Measurements from ENCODE around the gene SORBS1. TPM values are rescaled to one million over a fixed set of nuclear protein-coding genes. Genes with fewer than 3 reads are reported as not detected.

SORBS1 gene
- total and polyA plus RNA-seq, 2 donors (not counting 1 experiment from before 2014, with no cell fraction given): 0.21 to 1.5 TPM

DNA sequence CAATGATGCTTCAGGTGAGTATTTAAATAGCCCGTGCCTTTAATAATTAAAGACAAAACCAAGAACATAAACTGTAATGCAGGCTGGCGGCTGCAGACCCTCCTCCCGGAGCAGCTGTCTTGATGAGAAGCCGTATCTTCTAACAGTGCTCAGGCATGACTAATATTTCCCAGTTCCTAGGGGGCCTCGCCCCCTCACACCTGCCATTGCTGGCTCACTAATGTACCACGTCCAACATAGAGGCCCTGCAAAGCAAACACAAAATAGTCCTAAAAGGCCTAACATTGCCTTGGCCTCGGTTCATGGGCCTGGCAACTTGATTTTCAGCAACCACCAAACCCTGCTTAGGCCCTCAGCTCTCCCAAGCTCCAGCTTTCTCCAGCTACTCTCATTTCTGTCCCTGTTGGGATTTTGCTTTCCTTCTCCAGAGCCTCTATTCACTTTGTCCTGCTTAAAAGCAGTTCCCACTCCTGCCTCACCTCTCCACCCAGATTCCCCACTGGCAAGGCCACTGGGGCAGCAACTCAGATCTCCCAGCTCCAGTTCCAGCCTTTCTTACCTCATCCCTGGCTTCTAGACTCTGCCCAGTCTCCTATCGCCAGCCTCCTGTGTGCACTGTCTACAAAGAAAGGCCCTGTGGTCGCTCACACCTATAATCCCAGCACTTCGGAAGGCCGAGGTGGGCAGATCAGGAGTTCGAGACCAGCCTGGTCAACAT, 16.2 kb downstream of the SORBS1 start:
- intact Hi-C loops (cut with micrococcal nuclease): no loop called here
- no peak overlapping the region for H3K4me2 ChIP-seq (replicated peaks; ENCODE audit: low read depth, low read length, poor library complexity, severe bottlenecking)
- H3K27ac ChIP-seq (ENCODE audit: low read length in 2 of 2): no peak overlapping the region
- no peak overlapping the region for H3K27ac Mint-ChIP-seq
- peaks cover 0 to 4% (median 0%) of the 10 kb centered on the region in 4 experiments for H3K27me3 ChIP-seq (replicated peaks in 1 of 4; ENCODE audit: control extremely low read depth in 1 of 4, control insufficient read depth in 3 of 4, insufficient read depth in 4 of 4, low read length in 3 of 4)
- H3K36me3 ChIP-seq (replicated peaks in 1 of 2; ENCODE audit: control extremely low read depth in 1 of 2, control insufficient read depth in 1 of 2, extremely low read depth in 1 of 2, insufficient read depth in 2 of 2, low read length in 1 of 2): no peaks in the 10 kb centered on the region
- peaks cover 18% of the 10 kb centered on the region for H3K27me3 Mint-ChIP-seq
- H3K9me3 ChIP-seq (ENCODE audit: control extremely low read depth in 1 of 3, control insufficient read depth in 2 of 3, insufficient read depth in 1 of 3, low read length in 2 of 3): no peaks in the 10 kb centered on the region
- DNase-seq (no peak), ATAC-seq (ENCODE audit: low read depth) (no peak)
- no peak overlapping the region for H3K4me3 Mint-ChIP-seq
- ChIA-PET POLR2A (no interaction called here), CTCF (no interaction called here)
- H3K9me3 Mint-ChIP-seq (ENCODE audit: insufficient read depth): no peaks in the 10 kb centered on the region
- TF ChIP-seq, protein P1, sequence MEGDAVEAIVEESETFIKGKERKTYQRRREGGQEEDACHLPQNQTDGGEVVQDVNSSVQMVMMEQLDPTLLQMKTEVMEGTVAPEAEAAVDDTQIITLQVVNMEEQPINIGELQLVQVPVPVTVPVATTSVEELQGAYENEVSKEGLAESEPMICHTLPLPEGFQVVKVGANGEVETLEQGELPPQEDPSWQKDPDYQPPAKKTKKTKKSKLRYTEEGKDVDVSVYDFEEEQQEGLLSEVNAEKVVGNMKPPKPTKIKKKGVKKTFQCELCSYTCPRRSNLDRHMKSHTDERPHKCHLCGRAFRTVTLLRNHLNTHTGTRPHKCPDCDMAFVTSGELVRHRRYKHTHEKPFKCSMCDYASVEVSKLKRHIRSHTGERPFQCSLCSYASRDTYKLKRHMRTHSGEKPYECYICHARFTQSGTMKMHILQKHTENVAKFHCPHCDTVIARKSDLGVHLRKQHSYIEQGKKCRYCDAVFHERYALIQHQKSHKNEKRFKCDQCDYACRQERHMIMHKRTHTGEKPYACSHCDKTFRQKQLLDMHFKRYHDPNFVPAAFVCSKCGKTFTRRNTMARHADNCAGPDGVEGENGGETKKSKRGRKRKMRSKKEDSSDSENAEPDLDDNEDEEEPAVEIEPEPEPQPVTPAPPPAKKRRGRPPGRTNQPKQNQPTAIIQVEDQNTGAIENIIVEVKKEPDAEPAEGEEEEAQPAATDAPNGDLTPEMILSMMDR (IDR thresholded peaks at IDR 0.05): no peak
- no peak for TF ChIP-seq EZH2 (IDR thresholded peaks at IDR 0.05; ENCODE audit: borderline replicate concordance, insufficient read depth, low read depth, low read length, poor library complexity, severe bottlenecking)
- H4K20me1 ChIP-seq (ENCODE audit: control insufficient read depth, insufficient read depth, low read length, poor library complexity, severe bottlenecking): no peaks in the 10 kb centered on the region
- no peak overlapping the region for H2AFZ ChIP-seq (ENCODE audit: insufficient read depth, low read depth, low read length, poor library complexity, severe bottlenecking)
- H3K4me1 Mint-ChIP-seq: no peaks in the 10 kb centered on the region
- no peaks in the 10 kb centered on the region for H3K79me2 ChIP-seq (ENCODE audit: control insufficient read depth, insufficient read depth, low read length)
- no peak overlapping the region for H3K9ac ChIP-seq (ENCODE audit: low read length)
- H3K4me1 ChIP-seq (ENCODE audit: control insufficient read depth in 2 of 2, insufficient read depth in 2 of 2, low read length in 2 of 2): no peaks in the 10 kb centered on the region
- no peak overlapping the region for H3K4me3 ChIP-seq (ENCODE audit: control extremely low read depth in 1 of 5, extremely low read depth in 1 of 5, insufficient read depth in 1 of 5, low read depth in 2 of 5, low read length in 4 of 5)
- WGBS (ENCODE audit: insufficient coverage): 88% methylated on average over 11 of the region's 12 CpGs

DNA sequence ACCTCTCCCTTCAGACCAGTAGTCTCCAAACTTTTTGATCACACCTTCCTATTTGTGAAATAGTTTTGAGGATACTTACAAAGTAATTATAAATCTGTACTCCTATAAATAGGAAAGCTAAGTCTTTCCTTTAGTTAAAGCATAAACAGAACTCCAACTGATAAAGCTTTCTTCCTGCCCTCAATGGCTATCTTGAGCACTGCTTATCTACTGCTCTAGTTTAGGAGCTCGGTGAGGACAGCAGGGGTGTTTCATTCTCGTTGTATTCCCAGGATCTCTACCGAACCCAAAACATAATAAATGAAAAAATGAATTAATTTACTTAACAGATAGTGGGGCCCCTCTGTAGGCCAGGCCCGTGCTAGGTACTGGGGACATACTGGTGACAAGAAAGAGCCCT, 17.7 kb downstream of the SORBS1 start:
- H3K4me3 ChIP-seq (ENCODE audit: control extremely low read depth in 1 of 5, extremely low read depth in 1 of 5, insufficient read depth in 1 of 5, low read depth in 2 of 5, low read length in 4 of 5): no peak overlapping the region
- ChIA-PET POLR2A (no interaction called here), CTCF (no interaction called here)
- intact Hi-C loops (cut with micrococcal nuclease): no loop called here
- Mint-ChIP-seq H3K27ac (no peak overlapping the region), H3K4me3 (no peak overlapping the region), H3K9me3 (ENCODE audit: insufficient read depth) (no peaks in the 10 kb centered on the region), H3K4me1 (no peaks in the 10 kb centered on the region), H3K27me3 (peaks cover 7% of the 10 kb centered on the region)
- no peaks in the 10 kb centered on the region for H3K9me3 ChIP-seq (ENCODE audit: control extremely low read depth in 1 of 3, control insufficient read depth in 2 of 3, insufficient read depth in 1 of 3, low read length in 2 of 3)
- no peaks in the 10 kb centered on the region for H4K20me1 ChIP-seq (ENCODE audit: control insufficient read depth, insufficient read depth, low read length, poor library complexity, severe bottlenecking)
- no peaks in the 10 kb centered on the region for H3K36me3 ChIP-seq (replicated peaks in 1 of 2; ENCODE audit: control extremely low read depth in 1 of 2, control insufficient read depth in 1 of 2, extremely low read depth in 1 of 2, insufficient read depth in 2 of 2, low read length in 1 of 2)
- no peak overlapping the region for H3K9ac ChIP-seq (ENCODE audit: low read length)
- H3K4me2 ChIP-seq (replicated peaks; ENCODE audit: low read depth, low read length, poor library complexity, severe bottlenecking): no peak overlapping the region
- no peak overlapping the region for H3K27ac ChIP-seq (ENCODE audit: low read length in 2 of 2)
- WGBS (ENCODE audit: insufficient coverage): no CpG with 5 or more reads among the region's 4 CpGs
- TF ChIP-seq, protein P1 (IDR thresholded peaks at IDR 0.05): no peak
- no peak for TF ChIP-seq EZH2 (IDR thresholded peaks at IDR 0.05; ENCODE audit: borderline replicate concordance, insufficient read depth, low read depth, low read length, poor library complexity, severe bottlenecking)
- H2AFZ ChIP-seq (ENCODE audit: insufficient read depth, low read depth, low read length, poor library complexity, severe bottlenecking): no peak overlapping the region
- no peaks in the 10 kb centered on the region for H3K27me3 ChIP-seq (replicated peaks in 1 of 4; ENCODE audit: control extremely low read depth in 1 of 4, control insufficient read depth in 3 of 4, insufficient read depth in 4 of 4, low read length in 3 of 4)
- DNase-seq: no peak
- H3K79me2 ChIP-seq (ENCODE audit: control insufficient read depth, insufficient read depth, low read length): no peaks in the 10 kb centered on the region
- H3K4me1 ChIP-seq (ENCODE audit: control insufficient read depth in 2 of 2, insufficient read depth in 2 of 2, low read length in 2 of 2): no peaks in the 10 kb centered on the region
- ATAC-seq (ENCODE audit: low read depth): no peak
